ENCODE data around the gene ACSS2.

Gene ACSS2

GRCh38 chr20:34849778-34850177 lies 26.6 kb upstream of the ACSS2 start:
- no peak for FAIRE-seq
- no peak for TF ChIP-seq CTCF (IDR thresholded peaks at IDR 0.05; ENCODE audit: insufficient read depth, missing control alignments)

GRCh38 chr20:34850969-34851368 lies 25.4 kb upstream of the ACSS2 start:
- no peak for TF ChIP-seq CTCF (IDR thresholded peaks at IDR 0.05; ENCODE audit: insufficient read depth, missing control alignments)
- FAIRE-seq (no peak), DNase-seq (ENCODE audit: insufficient read length, low spot score) (no peak)

More at GRCh38 chr20:34849778-34850177, 26.6 kb upstream of the ACSS2 start:
- no peak for DNase-seq (ENCODE audit: insufficient read length, low spot score)

GRCh38 chr20:34852298-34852697 lies 24.1 kb upstream of the ACSS2 start:
- DNase-seq (ENCODE audit: insufficient read length, low spot score) (no peak), FAIRE-seq (no peak)
- TF ChIP-seq CTCF (IDR thresholded peaks at IDR 0.05; ENCODE audit: insufficient read depth, missing control alignments) = no peak

GRCh38 chr20:34859367-34859766 lies 17.0 kb upstream of the ACSS2 start:
- no peak for TF ChIP-seq CTCF (IDR thresholded peaks at IDR 0.05; ENCODE audit: insufficient read depth, missing control alignments)
- FAIRE-seq = no peak

GRCh38 chr20:34859826-34860545 lies 16.4 kb upstream of the ACSS2 start:
- FAIRE-seq = no peak

More at GRCh38 chr20:34859367-34859766, 17.0 kb upstream of the ACSS2 start:
- DNase-seq (ENCODE audit: insufficient read length, low spot score) = no peak

GRCh38 chr20:34861386-34862084 lies 14.9 kb upstream of the ACSS2 start:
- FAIRE-seq = no peak
- DNase-seq (ENCODE audit: insufficient read length, low spot score) = no peak
- no peak for TF ChIP-seq CTCF (IDR thresholded peaks at IDR 0.05; ENCODE audit: insufficient read depth, missing control alignments)

More at GRCh38 chr20:34859826-34860545, 16.4 kb upstream of the ACSS2 start:
- DNase-seq (ENCODE audit: insufficient read length, low spot score) = no peak
- no peak for TF ChIP-seq CTCF (IDR thresholded peaks at IDR 0.05; ENCODE audit: insufficient read depth, missing control alignments)

- FAIRE-seq = no peak
- no peak for DNase-seq (ENCODE audit: insufficient read length, low spot score)
- no peak for TF ChIP-seq CTCF (IDR thresholded peaks at IDR 0.05; ENCODE audit: insufficient read depth, missing control alignments)
Measured at GRCh38 chr20:34862724-34863123, 13.7 kb upstream of the ACSS2 start.
